Stimulated activated CD4-positive, alpha-beta T cell treated with anti-CD3 and anti-CD28 coated beads, Interleukin-4, amount 100 ng/mL, for 4 hours (primary cell): ENCODE measurements around the gene SERPINA4.

Experiments
- DNase-seq, 2 experiments: peaks; one replicate each; pipeline ENCODE4 v3.0.0-alpha.2; 2020

Gene SERPINA4

GRCh38 chr14:94560751-94561655, at the start of gene SERPINA4:
SERPINA4 (plus strand) TSS chr14:94561442; CDS start chr14:94563483, 2,041 bp downstream.
- DNase-seq = no peak

DNA sequence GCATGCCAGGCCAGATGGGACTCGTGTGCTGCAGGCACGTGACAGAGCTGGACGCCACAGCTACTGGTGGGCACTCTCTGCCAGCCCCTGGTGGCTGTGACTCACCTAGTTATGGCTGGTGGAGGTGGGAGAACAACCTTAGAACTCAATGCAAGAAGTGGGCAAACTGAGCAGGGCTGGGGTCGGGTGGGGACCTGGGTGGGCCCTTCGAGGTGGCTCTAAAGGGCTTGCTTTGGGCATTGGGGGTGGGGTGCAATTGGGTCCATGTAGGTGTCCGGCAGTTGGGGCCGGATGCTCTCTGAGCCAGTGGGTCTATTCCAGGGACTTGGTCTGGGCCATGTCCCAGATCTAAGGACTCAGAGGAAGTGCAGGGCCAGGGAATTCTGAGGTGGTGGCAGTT, 46.9 kb upstream of the SERPINA4 start:
- no peak for DNase-seq

DNA sequence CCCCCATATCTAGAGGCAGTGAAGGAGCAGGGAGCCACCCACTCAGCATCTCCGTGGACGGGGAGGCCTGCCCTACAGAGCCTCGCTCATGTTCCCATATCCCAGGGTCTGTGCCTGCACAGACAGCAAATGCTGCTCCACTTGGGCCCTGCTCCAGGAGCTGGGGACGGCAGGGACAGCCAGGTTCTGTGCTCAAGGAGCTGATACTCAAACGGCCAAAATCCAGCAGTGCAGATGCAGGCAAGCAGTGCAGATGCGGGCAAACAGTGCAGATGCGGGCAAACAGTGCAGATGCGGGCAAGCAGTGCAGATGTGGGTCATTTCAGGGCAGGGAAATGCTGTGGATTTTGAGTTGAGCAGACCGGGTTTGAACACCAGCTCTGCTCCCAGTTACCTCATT, 45.8 kb upstream of the SERPINA4 start:
- no peak for DNase-seq

DNA sequence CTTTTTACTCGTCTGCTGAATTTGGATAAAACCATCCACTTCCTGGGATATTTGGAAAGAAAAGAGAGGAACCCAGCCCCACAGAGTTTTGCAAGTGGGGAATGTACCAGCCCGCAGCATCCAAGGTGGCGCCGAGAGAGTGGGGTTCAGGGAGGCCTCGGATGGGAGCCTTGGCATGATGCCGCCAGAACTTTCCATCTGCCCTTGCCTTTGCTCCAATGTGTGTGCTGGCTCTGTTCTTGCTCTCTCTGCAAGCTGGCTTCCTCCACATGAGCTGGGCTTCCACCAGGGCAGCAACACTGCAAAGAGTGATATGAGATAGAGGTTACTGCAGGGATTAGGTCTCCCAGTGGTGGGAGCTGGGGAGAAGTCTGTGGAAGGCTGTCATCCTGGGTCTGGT, 45.4 kb upstream of the SERPINA4 start:
- DNase-seq = no peak

DNA sequence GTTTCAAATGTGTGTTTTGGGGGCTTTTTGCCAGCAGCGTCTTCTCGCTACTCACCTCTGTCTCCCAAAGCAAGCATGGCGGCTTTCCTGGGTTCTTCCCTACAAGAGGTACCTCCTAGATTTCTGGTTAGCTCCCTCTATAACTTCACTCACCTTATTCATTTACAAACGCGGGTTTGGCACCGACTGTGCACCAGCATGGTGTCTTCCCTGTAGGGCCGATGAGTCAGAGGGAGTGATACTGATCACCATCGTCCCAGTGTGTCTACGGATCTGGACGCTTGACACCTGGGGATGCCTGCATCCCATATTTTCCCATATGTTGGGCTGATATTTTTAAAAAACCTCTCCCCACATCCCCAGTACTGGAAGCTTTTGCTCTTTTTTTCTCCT, 44.0 kb upstream of the SERPINA4 start:
- DNase-seq = no peak

DNA sequence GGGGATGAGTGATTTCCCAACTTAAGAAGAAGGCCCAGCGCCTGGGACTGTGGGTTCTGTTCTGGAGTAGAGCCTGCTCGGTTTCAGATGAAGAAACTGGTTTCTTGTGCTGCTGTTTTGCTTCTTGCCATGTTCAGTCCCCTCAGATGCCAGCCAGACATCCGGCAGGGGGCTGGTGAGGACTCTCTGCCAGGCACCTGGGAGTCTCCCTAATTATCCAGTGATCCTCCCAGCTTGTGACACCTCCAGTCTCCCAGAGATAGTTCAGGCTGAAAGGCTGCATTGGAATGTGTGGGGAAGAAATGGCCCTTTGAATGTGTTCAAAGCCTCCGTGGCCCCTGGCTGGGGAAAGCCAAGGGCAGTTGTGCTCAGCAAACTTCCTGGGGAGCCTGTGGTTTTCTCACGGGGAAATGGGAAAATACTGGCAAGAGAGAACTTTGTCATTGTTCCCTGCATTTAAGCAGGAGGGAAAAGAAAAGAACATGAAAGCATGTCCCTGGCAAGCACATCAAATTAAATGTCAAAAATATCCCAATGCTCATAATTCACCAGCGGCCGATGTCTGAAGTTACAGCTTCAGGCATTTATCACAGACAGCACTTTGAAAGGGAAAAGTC, 43.5 kb upstream of the SERPINA4 start:
- DNase-seq = no peak

- DNase-seq = no peak
Measured at GRCh38 chr14:94521375-94522114, 39.7 kb upstream of the SERPINA4 start.

GRCh38 chr14:94522115-94522724, 39.0 kb upstream of the SERPINA4 start:
- DNase-seq = no peak

DNA sequence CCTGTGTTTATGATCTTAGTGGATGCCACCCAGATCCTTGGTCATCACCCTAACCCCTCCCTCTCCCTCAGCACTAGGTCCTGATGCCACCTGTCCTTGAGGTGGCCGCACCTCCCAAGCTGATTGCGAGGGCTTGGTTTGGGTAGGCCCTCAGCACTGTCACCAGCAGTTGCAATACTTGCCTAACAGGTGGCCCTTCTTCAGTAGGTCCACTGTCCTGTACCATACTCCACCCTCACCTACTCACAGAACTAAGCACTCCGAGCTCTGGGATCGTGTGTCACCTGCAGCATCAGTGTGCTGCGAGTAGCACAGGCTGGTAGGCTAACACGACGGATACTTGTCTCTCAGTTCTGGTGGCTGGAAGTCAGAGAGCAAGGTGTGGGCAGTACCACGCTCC, 38.0 kb upstream of the SERPINA4 start:
- DNase-seq = no peak

DNA sequence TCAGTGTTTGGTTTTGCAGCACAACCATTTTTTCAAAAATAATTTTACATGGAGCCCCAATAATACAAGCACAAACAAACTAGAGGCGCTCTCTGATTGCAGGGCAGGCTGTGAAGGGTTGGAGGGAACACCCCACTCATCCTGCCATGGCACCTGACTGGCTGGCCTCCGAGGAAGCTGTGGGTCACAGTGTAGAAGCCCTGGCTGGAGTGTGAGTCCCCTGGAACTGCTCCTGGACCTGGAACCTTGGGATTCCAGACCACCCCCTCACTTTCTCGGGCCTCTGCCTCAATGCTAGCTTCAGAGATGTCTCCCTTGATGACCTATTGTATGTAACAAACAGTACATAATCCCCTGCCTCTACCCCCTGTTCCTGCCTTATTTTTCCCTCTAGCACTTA, 37.1 kb upstream of the SERPINA4 start:
- DNase-seq = no peak

DNA sequence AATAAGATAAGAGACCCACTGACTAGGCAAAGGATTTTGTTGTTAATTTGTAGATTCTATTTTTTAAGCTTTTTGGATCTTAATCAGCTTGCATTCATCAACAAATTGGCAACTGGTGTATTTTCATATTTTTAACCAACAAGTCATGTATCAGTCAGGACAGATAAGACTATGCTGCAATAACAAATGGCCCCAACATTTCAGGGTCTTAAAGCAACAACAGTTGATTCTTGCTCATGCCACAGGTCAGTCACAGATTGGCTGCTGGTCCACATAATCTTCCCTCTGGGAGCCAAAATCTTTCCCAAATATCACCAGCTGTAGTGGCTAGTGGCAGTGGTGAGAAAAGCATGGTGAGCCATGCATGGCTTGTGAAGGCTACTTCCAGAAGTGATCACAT, 30.1 kb upstream of the SERPINA4 start:
- DNase-seq = no peak

- no peak for DNase-seq
Measured at GRCh38 chr14:94532447-94532846, 28.8 kb upstream of the SERPINA4 start.

DNA sequence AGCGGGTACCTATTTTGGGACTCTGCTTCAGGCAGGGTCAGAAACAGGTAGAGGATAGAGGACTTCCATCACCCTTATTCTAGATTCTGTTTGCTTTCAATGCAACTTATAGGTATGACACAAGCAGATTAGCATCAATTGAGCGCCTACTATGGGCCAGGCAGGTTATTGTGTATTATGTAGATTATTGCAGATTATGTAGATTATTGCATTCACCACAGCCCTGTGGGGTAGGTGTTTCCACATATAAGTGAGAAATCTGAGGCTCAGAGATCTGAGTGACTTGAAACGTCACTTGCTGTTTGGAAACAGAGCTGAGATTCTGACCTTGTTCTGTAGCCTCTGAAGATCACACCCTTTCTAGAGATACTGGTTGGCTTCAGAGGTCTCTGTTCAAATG, 25.7 kb upstream of the SERPINA4 start:
- no peak for DNase-seq

DNA sequence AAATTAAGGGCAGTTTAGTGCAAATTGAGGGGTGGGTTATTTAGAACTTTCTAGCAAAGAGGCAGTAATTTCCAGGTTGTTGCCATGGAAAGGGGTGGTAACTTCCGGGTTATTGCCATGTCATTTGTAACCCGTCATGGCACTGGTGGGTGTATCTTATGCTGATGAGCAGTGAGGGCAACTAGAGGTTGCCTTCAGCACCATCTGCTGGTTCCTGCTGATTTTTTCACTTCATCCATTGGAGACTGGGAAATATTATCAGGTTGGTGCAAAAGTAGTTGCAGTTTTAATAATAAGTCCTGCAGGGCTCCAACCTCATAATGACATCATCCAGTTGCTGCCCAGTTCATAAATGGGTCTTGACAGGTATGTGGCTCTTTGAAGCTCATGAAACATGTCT, 24.4 kb upstream of the SERPINA4 start:
- no peak for DNase-seq

- DNase-seq = no peak
Measured at GRCh38 chr14:94538070-94538740, 23.0 kb upstream of the SERPINA4 start.

DNA sequence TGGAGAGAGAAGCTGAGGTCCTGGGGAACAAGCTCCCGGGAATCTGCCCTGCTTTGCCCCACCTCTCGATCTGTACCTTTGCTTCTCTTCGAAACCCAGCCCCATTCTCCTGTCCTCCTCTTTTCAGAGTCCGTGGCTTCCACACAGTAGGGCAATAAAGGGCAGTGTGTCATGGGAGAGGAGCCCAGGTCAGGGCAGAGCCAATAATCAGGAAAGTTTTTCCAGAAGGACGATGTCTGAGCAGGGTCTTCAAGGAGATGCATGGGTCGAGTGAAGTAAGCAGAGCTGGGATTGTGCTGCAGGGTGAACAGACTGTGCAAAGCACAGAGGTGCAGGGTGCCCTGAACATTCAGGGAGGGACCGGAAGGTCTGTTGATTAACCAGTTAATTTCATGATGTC, 22.1 kb upstream of the SERPINA4 start:
- DNase-seq = no peak

DNA sequence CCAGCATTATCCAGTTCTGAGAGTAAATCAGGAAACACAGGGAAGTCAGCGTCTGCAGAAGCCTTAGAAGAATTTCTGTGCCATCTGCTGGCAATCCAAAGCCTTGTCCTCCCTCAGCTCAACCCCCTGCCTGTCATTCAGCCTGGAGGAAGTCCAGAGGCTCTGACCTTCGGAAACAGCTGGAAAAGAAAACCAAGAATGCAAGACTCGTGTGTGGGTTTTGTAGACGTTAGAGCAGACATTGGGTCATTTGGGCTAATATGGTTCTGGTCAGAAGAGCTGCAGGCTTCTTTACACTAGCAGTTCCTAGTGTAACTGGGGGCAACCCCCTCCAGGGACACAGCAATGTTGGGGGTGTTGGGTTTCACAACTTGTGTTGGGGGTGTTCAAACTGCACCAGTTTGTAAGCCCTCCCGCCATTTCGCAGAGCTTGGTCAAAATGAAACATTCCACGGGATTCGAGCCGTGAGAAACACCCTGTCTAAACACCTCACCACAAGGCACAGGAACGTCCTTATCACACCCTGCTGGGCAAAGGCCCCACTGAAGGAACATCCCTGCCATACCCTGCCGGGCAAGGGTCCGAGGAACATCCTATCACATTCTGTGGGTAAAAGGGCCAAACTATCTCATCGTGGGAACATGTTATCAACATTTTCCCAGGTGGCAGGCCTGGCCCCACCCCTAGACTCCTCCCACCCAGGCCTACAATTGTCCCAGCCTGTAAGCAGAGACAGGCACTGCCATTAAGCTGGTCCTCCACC, 21.0 kb upstream of the SERPINA4 start:
- no peak for DNase-seq

- no peak for DNase-seq
Measured at GRCh38 chr14:94541234-94541975, 19.8 kb upstream of the SERPINA4 start.

- DNase-seq = no peak
Measured at GRCh38 chr14:94542111-94542810, 19.0 kb upstream of the SERPINA4 start.

GRCh38 chr14:94542811-94543440, 18.3 kb upstream of the SERPINA4 start:
- DNase-seq = no peak
